Superior temporal gyrus (tissue), 1 donor: ENCODE data around the gene PDZD2.
"Not testable (repeated sequence)": the region's sequence is repeated elsewhere in the genome, so short reads cannot be mapped to it uniquely, and the experiment has no call there.

Source experiments
- DNase-seq: peaks from one replicate; pipeline ENCODE4 v3.0.0-alpha.2; 2016; ENCODE audit errors: extremely low spot score

PDZD2 gene

DNA sequence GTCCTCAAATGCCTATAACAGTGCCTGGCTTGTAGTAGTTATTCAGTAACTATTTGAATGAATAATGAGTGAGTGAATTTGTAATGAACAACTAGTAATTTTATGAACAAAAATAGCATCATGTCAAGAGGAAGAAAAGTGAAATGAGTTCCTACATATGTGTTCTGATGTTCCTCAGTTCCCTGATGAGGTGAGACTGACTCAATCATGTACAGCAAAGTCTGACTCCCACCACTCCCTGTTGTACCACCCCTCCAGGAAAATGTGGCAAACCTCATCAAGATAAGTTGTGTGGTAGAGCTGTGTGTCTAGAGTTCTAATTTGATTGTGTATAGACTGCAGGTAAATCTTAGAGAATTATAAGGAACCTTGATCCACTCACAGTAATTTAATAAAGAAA lies 333.6 kb downstream of the PDZD2 start:
- DNase-seq: no peak

DNA sequence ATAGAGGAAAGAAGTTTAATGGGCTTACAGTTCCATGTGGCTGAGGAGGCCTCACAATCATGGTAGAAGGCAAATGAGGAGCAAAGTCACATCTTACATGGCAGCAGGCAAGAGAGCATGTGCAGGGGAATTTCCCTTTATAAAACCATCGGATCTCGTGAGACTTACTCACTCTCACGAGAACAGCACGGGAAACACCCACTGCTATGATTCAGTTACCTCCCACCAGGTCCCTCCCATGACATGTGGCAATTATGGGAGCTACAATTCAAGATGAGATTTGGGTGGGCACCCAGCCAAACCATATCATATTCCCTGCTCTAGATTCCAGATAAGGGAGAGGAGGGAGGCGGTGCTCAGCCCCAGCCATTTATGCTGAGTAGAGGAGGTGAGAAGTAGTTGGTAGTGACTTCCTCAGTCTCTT lies 336.3 kb downstream of the PDZD2 start:
- DNase-seq: not testable (repeated sequence)

DNA sequence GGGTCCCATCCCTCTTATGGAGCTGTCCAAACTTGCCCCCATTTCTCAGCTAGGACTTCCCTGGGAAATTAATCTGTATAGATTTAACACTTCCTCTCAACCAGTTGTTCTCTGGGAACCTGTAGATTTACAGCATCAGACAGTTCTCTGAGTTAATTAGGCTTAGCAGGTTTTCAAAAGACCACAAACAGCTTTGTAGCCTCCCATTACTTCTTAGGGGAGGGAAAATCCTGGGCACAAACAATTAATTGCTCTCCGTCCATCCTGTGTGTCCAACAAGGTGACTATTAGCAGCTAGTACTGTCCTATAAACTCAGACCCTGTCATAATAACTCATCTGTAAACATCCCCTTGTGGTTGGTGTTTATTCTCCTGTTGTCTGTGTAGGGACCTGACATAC lies 337.2 kb downstream of the PDZD2 start:
- DNase-seq: no peak

DNA sequence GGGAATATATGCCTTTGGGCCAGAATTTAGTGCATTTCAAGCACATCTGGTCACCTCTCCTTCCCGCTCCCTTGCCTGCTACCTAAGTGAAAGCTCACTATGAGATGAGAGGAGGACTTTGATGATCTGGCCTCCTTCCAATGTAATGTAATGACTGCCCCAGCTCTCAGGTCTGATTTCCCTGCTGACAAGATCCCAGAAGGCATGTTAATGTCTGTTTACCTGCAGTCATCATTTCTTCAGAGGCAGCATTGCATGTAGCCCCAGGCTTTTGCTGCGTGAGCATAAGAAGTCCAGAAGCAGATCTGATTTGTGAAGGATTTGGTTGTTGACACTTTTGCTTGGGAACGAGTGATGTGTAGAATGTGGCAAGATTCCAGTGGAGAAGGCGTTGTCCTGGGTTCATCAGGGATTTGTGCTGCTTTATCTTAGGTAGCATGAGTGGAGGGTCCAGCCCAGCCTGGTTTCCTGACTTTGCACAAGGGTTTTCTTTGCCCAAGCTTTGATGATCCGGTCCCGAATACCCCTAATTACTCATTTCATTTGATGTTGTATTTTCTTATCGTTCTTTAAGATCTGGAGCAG lies 342.5 kb downstream of the PDZD2 start:
- no peak for DNase-seq

DNA sequence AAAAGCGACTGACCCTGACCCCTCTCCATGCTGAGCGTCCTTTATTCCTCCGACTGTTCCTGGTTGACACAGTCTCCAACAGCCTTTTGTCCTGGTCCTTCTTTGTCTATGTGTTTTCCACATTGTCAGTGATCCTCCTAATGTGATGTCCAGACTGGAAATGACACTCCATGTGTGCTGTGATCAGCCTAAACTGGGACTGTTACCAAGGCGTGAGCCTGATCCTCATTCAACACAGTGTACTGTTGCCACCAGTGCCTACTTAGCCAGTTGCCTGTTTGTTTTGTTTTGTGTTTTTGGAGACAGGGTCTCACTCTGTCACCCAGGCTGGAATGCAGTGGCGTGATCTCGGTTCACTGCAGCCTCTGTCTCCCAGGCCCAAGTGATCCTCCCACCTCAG lies 343.1 kb downstream of the PDZD2 start:
- no peak for DNase-seq

DNA sequence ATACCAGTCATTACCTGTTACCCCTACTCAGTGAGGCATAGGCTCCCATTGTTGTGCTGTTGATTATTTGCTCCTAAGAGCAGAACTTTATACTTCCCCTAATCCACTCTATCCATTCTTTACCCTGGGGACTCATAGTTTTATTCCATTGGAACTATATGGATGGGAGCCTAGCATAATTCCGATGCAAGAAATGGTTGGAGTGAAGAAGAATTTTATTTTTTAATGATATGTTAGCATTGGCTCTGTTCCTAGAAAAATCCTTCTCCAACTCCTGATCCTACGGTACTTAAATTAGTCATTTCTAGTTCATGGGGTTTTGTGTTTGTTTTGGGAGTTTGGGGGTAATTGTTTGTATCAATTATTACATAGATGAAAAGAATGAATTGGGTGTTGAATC lies 343.7 kb downstream of the PDZD2 start:
- no peak for DNase-seq

DNA sequence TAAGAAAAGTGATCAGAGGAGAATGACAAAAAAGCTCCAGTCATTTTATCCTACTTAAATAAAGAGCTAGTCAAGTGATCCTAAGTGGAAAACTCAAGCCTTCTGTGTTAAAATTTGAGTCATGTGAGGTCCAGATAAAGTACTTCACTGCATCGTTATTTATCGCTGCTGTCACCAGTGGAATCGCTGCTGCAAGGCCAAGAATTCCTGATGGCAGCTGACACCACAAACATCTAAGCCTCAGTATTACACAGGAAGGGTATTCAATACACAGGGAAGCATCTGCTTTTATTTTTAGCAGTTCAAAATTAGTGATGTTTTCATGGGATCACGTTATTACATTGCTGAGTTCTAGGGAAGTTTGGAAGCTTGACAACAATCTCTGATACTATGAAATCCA lies 344.9 kb downstream of the PDZD2 start:
- no peak for DNase-seq

DNA sequence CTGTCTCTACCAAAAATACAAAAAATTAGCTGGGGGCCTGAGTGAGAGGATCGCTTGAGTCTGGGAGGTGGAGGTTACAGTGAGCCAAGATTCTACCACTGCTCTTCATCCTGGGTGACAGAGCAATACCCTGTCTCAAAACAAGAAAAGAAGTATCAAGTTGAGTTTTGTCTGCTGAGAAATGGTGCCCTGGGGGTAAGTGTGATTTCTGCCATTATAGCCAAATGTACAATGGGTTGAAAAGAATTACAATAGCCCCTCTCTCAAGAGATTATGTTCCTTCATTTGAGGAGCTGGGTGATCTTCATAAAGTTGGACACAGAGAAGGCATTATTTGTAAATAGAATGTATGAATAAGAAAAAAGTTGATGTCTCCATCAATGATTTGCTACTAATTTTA lies 345.8 kb downstream of the PDZD2 start:
- no peak for DNase-seq

DNA sequence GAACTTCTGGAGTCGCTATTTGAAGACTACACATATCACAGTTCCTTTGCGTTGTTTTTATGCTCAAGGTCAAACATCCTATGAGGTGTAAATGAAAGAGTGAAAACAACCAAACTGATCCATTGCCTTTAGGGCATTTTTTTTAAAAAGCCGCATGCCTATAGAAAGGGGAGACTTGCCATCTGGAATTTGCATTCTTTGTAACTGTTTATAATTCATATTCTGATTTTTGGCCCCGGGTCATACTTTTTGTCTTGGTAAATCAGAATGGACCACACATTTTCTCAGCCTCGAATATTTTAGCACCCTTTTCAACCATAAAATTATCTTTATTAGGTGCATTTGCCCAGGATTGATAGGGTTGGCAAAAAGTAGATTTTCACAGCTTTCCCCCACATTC lies 347.2 kb downstream of the PDZD2 start:
- no peak for DNase-seq

DNA sequence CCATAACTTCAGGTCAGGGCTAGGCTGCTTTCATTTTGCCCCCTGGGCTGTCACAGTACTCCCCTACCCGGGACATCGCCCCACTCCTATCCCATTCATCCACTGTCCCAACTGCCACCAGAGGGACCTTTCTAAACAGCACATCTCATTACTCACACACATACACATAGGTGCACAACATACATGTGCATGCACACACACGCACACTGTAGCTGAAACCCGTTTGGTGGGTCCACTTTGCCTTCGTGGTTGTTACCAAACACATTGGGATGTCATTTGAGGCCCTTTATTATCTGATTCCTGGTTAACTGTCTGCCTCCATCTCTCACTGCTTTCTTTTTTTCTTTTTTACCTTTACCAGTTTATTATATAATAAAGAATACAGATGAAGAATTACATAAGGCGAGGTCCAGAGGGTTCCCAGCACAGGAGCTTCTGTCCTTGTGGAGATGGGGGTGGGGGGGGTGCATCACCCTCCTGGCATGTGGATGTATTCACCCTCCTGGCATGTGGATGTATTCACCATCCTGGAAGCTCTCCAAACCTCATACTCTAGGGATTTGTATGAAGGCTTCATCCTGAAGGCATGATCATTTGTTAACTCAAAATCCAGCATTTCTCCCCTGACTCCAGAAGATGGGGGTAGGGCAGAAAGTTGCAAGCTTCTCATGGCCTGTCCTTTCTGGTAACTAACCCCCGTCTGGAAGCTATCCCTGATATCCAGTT lies 349.2 kb downstream of the PDZD2 start:
- DNase-seq: no peak

DNA sequence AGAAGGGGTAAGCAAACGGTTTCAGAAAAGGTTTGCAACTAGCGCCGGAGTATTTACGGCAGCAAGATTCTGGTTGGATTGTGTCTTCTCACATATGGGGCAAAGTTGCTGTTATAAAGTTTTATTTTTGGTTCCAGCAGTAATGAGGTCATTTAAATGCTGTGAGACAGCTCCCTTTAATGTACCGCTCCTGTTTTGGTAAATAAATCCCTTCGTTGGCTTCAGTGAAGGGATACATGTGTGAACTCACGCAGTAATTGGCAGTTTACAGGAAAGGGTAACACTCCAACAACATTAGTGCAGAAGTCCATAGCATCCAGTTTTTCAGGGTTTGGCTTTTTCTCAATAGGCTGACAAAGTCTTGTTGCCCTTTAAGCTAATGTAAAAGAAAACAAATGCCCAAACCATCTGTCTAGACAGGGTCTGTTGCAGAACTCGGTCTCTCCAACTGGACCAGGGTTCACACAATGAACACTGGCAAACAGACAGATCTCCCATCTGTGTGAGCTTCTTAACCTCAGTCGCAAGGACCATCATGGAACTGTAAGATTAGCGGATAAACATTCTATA lies 351.2 kb downstream of the PDZD2 start:
- DNase-seq: no peak

DNA sequence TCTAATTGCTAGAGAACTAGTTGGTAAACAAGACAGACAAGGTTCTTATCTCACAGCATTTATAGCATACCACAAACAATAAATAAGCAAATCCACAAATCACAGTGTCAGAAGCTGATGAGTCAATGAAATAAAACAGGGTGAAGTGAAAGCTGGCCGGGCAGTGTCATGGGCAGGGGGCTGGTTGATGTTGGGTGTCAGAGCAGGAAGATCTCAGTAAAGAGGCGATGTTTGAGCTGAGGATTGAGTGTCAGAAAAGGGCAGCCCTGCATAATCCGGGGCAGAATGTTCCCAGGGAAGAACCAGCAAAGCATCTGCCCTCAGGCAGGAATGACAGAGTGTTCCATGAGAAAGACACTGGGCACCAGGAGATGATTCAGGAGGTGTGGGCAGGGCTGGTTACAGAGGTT lies 351.8 kb downstream of the PDZD2 start:
- DNase-seq: no peak

DNA sequence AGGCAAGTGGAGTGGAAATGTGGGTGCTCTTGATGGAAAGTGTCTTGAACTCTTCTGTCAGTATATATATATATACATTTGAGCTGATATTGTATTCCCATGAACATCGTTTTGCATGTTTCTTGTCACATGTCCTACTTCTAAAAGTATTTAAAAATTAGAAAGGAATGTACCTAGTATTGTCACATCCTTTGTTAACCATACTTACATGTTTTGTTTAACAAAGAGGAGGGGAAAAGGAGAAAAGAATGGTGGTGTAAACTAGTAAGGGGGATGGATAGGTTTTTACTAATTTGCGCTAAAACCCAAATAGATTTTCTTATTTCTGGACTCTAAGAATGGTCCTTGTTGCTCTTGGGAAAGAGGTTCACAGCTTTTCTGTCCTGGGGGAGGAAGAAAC lies 353.4 kb downstream of the PDZD2 start:
- no peak for DNase-seq

DNA sequence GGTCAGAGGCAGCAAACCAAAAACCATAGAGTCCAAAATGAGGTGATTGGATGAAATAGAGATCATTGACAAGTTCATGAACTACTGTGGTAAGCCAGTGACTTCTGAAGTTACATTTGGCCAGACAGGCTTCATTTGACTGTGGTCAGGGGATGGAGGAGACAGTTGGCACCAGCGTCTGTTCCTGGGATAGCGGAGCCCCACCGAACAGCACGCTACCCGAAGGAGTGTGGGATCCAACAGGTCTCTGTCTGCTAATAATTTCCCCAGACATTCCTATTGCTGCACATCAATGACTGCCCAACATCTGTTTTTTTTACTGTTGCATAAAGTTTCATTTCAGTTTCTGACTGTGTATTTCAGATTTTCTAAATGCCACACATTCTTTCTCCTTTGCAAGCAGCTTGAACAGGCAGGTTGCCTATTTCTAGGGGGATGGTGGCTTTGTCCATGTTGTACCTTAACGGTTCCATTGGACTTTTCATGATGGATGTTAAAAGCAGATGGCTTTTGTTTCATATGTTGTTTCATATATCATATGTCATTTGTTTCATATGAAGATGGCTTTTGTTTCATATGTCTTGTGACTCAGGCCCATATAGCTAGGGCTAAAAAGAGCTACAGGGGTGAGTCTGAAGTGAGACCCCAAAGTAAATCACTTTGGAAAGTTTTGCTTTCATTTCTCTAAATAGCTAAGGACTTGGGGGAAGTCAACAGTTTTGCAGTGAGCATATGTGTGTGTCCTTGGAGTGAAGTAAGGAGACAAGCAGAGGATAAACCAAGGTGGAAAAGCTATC lies 354.4 kb downstream of the PDZD2 start:
- DNase-seq: no peak

DNA sequence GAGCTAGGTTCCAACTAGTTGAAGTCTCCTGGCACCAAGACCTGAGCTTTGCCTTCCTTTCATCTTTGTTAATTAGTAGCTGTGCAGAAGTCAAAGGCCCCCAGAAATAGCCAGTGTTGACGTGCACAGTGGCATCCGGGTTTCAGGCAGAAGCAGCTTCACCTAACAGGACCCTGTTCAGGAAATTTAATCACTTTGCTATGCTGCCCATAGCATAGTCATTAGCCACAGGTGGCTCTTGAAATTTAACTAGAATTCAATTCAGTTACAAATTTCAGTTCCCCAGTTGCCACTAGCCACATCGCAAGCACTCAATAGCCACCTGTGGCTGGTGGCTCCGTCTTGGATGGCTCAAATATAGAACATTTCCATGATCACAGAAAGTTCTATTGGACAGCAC lies 356.1 kb downstream of the PDZD2 start:
- no peak for DNase-seq

DNA sequence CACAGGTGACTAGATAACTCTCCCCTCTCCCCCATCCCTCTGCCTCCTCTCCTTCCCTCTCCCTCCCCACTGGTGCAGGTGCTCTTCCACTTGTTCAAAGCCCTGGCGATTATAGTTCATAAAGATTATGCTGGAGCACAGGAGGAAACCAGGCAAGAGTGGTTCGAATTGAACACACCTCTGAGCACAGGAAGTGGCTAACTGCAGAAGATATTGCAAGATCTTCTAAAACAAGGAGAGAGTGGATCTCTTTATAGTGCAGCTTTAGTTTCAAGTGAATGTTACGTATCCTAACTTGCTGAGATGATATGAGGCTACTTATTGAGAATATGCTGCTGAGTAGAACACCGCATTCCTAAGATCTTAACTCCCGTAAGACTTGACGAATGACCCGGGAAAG lies 356.8 kb downstream of the PDZD2 start:
- DNase-seq: no peak

DNA sequence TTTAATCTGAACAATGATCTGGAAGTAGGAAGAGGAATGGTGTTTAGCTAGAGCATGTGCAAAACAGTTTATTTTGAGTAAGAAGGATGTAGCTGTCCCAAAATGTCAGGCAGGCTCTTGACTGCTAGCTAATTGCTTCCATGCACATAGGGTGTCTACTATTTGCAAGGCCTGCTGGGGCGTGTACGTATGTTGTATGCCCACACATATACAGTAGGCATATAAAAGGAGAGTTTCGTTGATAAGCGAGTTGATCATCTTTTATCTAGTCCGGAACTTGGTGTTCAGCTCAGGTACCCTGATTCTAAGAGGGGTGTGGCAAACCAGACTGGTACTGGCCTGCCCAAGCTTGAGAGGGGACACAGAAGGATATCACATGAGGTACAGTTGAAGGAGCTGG lies 358.0 kb downstream of the PDZD2 start:
- DNase-seq: no peak

DNA sequence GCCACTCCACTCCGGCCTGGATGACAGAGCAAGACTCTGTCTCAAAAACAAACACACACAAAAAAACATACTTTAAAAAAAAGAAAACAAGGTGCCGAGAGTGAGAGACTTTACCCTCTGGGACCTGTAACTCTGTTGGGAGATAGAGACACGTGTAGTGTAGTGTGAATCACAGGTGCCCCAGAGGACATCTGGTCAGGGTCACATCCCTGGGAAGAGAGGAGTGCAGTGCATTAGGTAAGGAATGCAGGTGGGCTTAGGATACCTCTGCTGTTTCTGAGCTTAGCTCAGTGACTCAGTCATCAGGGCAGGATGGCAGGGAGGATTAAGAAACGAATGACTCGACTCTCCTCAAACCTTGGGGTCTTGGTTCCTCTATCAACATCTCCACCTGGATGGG lies 360.5 kb downstream of the PDZD2 start:
- no peak for DNase-seq

DNA sequence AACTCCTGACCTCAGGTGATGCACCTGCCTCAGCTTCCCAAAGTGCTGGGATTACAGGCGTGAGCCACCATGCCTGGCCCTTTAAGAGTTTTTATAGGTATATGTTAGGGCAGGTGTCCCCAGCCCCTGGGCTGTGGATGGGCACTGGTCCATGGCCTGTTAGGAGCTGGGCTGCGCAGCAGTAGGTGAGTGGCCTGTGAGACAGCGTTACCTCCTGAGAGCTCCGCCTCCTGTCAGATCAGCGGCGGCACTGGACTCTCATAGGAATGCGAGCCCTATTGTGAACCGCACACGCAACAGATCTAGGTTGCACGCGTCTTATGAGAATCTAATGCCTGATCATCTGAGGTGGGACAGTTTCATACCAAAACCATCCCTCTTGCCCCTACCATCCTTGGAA lies 361.8 kb downstream of the PDZD2 start:
- no peak for DNase-seq

DNA sequence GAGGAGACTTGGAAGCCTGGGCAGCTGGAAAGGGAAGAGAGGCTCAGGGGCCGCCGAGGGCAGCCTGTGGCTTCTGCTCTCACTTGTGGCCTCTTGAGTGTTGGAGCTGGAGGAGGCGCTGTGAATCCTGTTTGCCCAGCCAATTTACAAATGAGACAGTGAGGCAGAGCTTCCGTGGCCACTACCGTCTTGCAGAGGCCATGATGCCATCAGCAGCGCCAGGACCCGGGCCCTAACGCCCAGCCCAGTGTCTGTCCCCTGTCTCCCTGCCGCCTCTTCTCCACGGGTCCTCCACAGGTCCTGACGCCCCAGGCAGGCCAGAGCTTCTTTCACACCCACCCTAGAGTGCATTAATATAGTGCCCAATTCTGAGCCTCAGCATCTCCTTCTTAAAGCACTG lies 362.4 kb downstream of the PDZD2 start:
- DNase-seq: no peak

DNA sequence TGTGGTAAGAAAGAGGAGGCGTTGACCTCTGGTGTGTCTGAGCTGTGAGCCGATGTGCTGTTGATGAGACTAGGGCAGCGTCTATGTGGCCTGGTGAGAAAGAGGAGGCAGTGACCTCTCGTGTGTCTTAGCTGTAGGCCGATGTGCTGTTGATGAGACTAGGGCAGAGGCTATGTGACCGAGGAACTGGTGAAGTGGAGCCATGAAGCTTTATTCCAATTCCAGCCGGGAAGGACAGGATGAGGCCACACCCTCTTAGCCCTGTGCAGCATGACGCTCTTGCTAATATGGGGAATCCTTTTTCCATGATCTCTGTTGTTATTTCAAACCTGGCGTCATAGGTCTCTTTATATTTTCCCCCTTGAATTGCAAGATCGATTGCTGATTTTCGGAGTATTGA lies 362.8 kb downstream of the PDZD2 start:
- no peak for DNase-seq

DNA sequence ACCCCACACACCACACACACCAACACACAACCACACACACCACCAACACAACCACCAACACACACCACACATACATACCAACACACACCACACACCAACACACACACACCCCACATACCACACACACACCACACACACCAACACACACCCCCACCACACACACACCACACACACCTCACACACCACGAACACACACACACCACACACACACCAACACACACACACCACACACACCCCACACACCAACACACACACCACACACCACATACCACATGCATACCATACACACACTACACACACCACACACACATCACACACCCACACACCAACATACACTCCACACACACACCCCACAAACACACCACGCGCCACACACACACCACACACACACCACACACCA lies 363.8 kb downstream of the PDZD2 start:
- no peak for DNase-seq

DNA sequence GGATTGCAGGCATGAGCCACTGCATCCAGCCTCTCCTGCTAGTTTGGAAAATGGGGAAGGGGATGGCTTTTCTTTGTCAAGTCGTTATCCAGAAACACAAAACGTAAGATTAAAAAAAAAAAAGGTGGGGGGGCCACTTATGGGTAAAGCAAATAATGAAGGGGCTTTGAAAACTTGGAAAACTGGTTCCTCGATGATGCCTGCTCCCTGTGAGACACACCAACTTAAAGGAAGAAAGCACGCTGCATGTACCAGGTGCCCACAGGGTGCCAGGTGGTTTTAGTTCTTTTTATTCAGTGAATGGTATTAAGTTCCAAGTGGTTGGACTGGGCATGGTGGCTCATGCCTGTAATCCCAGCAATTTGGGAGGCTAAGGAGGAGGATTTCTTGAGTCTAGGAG lies 365.1 kb downstream of the PDZD2 start:
- no peak for DNase-seq
